Testis (tissue), 3 donors: ENCODE data around the gene PPM1L. TPM values are rescaled to one million over a fixed set of nuclear protein-coding genes. Genes with fewer than 3 reads are reported as not detected.

Source experiments
- DNase-seq: peaks from one replicate; pipeline ENCODE4 v3.0.0-alpha.2; 2019
- H3K27ac ChIP-seq, 2 donors: fragments of 200-600 bp; sonication (generic); one replicate each; pipeline ENCODE4 v1.5.1; 2019
- H3K27me3 ChIP-seq: fragments of 200-600 bp; sonication (generic); one replicate; pipeline ENCODE4 v1.5.1; 2019
- H3K36me3 ChIP-seq: fragments of 200-600 bp; sonication (generic); one replicate; pipeline ENCODE4 v1.5.1; 2017; ENCODE audit warnings: low read depth; ENCODE audit errors: missing control alignments
- H3K4me1 ChIP-seq: fragments of 200-600 bp; sonication (generic); one replicate; pipeline ENCODE4 v1.5.1; 2019
- H3K4me3 ChIP-seq, 2 donors: fragments of 200-600 bp; sonication (generic); one replicate each; pipeline ENCODE4 v1.5.1; 2017 to 2019
- H3K9me3 ChIP-seq: fragments of 200-600 bp; sonication (generic); one replicate; pipeline ENCODE4 v1.5.1; 2017
- POLR2A ChIP-seq: fragments of 450-650 bp; IDR thresholded peaks from one replicate; pipeline ENCODE4 v1.6.1; 2017; ENCODE audit warnings: antibody characterized with exemption, mild to moderate bottlenecking, moderate library complexity
- WGBS, 2 donors: methylation state at CpG; one replicate each; pipeline ENCODE4 v1.1.5; 2018; 5-methylcytosine and 5-hydroxymethylcytosine counted together
- intact Hi-C: fragments of 100-400 bp; cut with DNase I; formaldehyde crosslinking; loops from one replicate; pipeline ENCODE4 v1.15.1; 2023; ENCODE audit warnings: low total_unique reads
- polyA plus RNA-seq: library from polyadenylated mRNA; stranded (reverse); fragments of 350-450 nt; fragmentation: Illumina TruSeq; extraction: RNeasy Lipid Tissue Mini Kit (QIAGEN cat#74804); gene quantifications from one replicate; pipeline ENCODE4 v1.2.3, GENCODE V29; 2014; ENCODE audit warnings: low read depth, low replicate concordance; ENCODE audit not compliant: insufficient read depth
- total RNA-seq, 2 donors: library from RNA; depleted of rRNA; stranded (reverse); fragments of >200 nt; gene quantifications; one replicate each; pipeline ENCODE4 v1.2.3, GENCODE V29; 2016
- TF ChIP-seq, protein P1 (sequence below), 3 experiments: fragments of 450-650 bp in 2 of 3; fragments of 200-600 bp in 1 of 3; sonication (generic) in 1 of 3; IDR thresholded peaks; one replicate each; pipeline ENCODE4 v1.5.1; 2016 to 2019; ENCODE audit warnings: antibody characterized with exemption in 3 of 3, mild to moderate bottlenecking in 2 of 3, moderate library complexity in 1 of 3

PPM1L gene
- total and polyA plus RNA-seq, 3 donors from 2014 or later: 4.4 to 27.7 (median 19.6) TPM

DNA sequence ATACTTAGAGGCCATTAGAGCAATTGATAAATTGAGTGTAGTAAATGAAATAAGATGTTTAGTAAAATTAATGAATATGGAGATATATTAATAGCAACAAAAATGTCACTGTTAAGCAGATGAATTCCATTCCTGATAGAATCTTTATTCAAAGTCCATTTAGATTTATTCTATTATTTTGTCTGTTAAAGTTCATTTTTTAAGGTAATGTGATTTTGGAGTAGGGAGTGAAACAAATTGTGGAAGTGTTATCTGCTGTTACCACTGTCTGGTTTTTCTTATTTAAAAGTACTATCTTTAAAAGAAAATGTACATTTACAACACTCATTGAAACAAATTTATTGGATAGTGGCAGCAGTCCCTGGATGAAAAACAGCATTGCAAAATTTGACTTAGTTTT, 70.4 kb downstream of the PPM1L start:
- Histone ChIP-seq H3K36me3 (no peaks in the 10 kb centered on the region), H3K4me3 (no peak overlapping the region), H3K27me3 (no peaks in the 10 kb centered on the region), H3K27ac (no peak overlapping the region), H3K4me1 (no peaks in the 10 kb centered on the region), H3K9me3 (no peaks in the 10 kb centered on the region)
- TF ChIP-seq, protein P1, sequence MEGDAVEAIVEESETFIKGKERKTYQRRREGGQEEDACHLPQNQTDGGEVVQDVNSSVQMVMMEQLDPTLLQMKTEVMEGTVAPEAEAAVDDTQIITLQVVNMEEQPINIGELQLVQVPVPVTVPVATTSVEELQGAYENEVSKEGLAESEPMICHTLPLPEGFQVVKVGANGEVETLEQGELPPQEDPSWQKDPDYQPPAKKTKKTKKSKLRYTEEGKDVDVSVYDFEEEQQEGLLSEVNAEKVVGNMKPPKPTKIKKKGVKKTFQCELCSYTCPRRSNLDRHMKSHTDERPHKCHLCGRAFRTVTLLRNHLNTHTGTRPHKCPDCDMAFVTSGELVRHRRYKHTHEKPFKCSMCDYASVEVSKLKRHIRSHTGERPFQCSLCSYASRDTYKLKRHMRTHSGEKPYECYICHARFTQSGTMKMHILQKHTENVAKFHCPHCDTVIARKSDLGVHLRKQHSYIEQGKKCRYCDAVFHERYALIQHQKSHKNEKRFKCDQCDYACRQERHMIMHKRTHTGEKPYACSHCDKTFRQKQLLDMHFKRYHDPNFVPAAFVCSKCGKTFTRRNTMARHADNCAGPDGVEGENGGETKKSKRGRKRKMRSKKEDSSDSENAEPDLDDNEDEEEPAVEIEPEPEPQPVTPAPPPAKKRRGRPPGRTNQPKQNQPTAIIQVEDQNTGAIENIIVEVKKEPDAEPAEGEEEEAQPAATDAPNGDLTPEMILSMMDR (IDR thresholded peaks at IDR 0.05): no peak
- TF ChIP-seq POLR2A: no peak
- intact Hi-C loops: no loop called here
- DNase-seq: no peak

- no peaks in the 10 kb centered on the region for H3K36me3 ChIP-seq
- no peak for DNase-seq
- no peak for TF ChIP-seq POLR2A
- TF ChIP-seq, protein P1 (IDR thresholded peaks at IDR 0.05): no peak
- no peaks in the 10 kb centered on the region for H3K9me3 ChIP-seq
- no peaks in the 10 kb centered on the region for H3K27me3 ChIP-seq
- no peaks in the 10 kb centered on the region for H3K4me1 ChIP-seq
- intact Hi-C loops: no loop called here
- no peak overlapping the region for H3K4me3 ChIP-seq
- 76 to 86% methylated on average over 2 of the region's 2 CpGs for WGBS, 2 donors
- no peak overlapping the region for H3K27ac ChIP-seq
These were observed 71.0 kb downstream of the PPM1L start for GRCh38 chr3:160826991-160827390.

GRCh38 chr3:160827516-160827915, 71.5 kb downstream of the PPM1L start:
- H3K36me3 ChIP-seq: no peaks in the 10 kb centered on the region
- H3K27me3 ChIP-seq: no peaks in the 10 kb centered on the region
- 66 to 79% methylated on average over 1 of the region's 1 CpG for WGBS, 2 donors
- H3K4me3 ChIP-seq: no peak overlapping the region
- intact Hi-C loops: no loop called here
- no peaks in the 10 kb centered on the region for H3K9me3 ChIP-seq
- TF ChIP-seq POLR2A: no peak
- TF ChIP-seq, protein P1 (IDR thresholded peaks at IDR 0.05): no peak
- no peak for DNase-seq
- H3K4me1 ChIP-seq: no peaks in the 10 kb centered on the region
- no peak overlapping the region for H3K27ac ChIP-seq

GRCh38 chr3:160828880-160829279, 72.8 kb downstream of the PPM1L start:
- intact Hi-C loops: no loop called here
- no peaks in the 10 kb centered on the region for H3K36me3 ChIP-seq
- no peaks in the 10 kb centered on the region for H3K27me3 ChIP-seq
- WGBS, 2 donors: 89 to 90% methylated on average over 3 of the region's 3 CpGs
- TF ChIP-seq, protein P1 (IDR thresholded peaks at IDR 0.05): no peak
- no peak for TF ChIP-seq POLR2A
- no peak overlapping the region for H3K4me3 ChIP-seq
- no peak for DNase-seq
- H3K9me3 ChIP-seq: no peaks in the 10 kb centered on the region
- no peak overlapping the region for H3K27ac ChIP-seq
- no peaks in the 10 kb centered on the region for H3K4me1 ChIP-seq

DNA sequence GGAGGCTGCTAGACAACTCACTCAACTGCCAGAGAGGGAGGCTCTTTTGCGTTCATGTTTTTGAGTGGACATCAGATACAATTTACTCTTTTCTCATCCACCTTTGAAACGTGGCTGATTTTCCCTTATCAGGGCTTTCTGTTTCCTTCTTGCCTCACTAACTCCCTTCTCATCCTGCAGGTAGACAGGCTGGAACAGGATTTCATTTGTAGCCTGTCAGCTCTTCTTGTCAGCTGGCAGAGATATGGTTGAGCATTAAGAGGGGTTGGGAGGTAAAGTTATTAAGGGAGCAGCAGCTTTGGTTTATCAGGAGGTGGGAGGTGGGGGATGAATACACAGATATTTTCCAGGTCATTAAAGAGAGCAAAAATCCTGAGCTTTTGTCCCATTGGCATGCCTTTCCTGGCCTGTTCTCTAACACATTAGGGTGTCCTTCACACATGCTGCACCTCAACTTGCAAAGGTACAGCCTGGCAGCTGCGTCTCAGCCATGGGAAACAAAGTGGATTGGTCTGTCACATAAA, 73.5 kb downstream of the PPM1L start:
- Histone ChIP-seq H3K27ac (no peak overlapping the region), H3K4me3 (no peak overlapping the region), H3K9me3 (no peaks in the 10 kb centered on the region), H3K36me3 (no peaks in the 10 kb centered on the region), H3K27me3 (no peaks in the 10 kb centered on the region), H3K4me1 (no peaks in the 10 kb centered on the region)
- WGBS, 2 donors: 46 to 52% methylated on average over 3 of the region's 3 CpGs
- TF ChIP-seq, protein P1 (IDR thresholded peaks at IDR 0.05): no peak
- TF ChIP-seq POLR2A: no peak
- DNase-seq: no peak
- intact Hi-C loops: no loop called here
